SK-N-MC (cell line): ENCODE data around the gene MCEE.

ENCODE experiments used
- EZH2 ChIP-seq: fragments of 200-600 bp; sonication (generic); IDR thresholded peaks from one replicate; pipeline ENCODE4 v1.6.1; 2017; ENCODE audit warnings: antibody characterized with exemption
- FOXP2 ChIP-seq: optimal IDR thresholded peaks from 2 replicates; pipeline ENCODE3; 2011; ENCODE audit warnings: mild to moderate bottlenecking, moderate library complexity; ENCODE audit not compliant: insufficient read depth; ENCODE audit errors: extremely low read length, control extremely low read depth
- POLR2AphosphoS5 ChIP-seq: IDR thresholded peaks from 2 replicates; pipeline ENCODE4 v1.6.1; 2012; ENCODE audit warnings: mild to moderate bottlenecking, low read depth, low read length, borderline replicate concordance

GRCh38 chr2:71129114-71129901 is 721 bp downstream of the MCEE start:
- TF ChIP-seq POLR2AphosphoS5 (no peak), EZH2 (no peak), FOXP2 (no peak)
